Middle frontal gyrus (tissue), 1 donor: ENCODE results near the gene UGT3A2.

Experiments
- DNase-seq: peaks from one replicate; pipeline ENCODE4 v3.0.0-alpha.2; 2015; ENCODE audit warnings: low spot score; ENCODE audit errors: extremely low spot score

Gene UGT3A2, protein sequence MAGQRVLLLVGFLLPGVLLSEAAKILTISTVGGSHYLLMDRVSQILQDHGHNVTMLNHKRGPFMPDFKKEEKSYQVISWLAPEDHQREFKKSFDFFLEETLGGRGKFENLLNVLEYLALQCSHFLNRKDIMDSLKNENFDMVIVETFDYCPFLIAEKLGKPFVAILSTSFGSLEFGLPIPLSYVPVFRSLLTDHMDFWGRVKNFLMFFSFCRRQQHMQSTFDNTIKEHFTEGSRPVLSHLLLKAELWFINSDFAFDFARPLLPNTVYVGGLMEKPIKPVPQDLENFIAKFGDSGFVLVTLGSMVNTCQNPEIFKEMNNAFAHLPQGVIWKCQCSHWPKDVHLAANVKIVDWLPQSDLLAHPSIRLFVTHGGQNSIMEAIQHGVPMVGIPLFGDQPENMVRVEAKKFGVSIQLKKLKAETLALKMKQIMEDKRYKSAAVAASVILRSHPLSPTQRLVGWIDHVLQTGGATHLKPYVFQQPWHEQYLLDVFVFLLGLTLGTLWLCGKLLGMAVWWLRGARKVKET

GRCh38 chr5:36066540-36067210 lies at the start of gene UGT3A2:
Gene UGT3A2, minus strand, starts transcription at chr5:36066882. Its CDS starts 93 bp downstream, at chr5:36066789.
- DNase-seq, result no peak

DNA sequence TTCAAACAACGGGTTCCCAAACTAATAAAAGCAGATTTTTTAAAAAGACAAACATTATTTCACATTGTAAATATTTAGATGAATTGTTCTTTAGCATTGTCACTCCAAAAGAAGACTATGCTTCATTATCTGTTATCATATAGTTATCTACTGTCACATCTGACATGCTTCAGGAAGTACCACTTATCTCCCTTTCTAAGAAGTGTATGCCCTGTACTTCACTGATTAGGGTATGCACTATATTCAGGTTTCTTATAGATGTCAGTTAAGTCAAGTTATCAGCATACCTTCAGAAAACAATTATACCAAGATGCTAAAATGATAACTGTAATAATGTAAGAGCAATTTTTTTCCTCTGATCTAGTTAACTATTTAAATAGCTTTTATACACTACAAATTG lies 44.6 kb upstream of the UGT3A2 start:
- DNase-seq, result no peak

GRCh38 chr5:36108758-36109460 lies 42.2 kb upstream of the UGT3A2 start:
- no peak for DNase-seq

DNA sequence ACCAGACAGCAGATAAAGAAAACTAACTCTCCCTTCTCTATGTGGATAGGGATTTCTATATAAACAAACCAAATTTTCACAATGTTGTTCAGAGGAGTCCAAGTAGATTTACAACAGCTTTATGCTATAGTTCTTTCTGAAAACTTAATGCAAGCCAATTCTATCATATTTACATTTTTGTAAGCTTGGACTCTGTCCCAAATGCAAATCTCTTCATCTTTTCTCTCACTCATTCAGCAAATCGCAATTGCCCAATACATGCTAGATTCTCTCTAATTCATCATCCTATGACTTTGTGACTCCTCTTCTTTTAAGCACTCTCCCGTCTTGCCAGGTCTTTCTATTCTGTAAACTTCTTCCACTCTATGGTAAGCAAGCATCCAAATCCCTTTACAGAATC lies 39.1 kb upstream of the UGT3A2 start:
- no peak for DNase-seq

DNA sequence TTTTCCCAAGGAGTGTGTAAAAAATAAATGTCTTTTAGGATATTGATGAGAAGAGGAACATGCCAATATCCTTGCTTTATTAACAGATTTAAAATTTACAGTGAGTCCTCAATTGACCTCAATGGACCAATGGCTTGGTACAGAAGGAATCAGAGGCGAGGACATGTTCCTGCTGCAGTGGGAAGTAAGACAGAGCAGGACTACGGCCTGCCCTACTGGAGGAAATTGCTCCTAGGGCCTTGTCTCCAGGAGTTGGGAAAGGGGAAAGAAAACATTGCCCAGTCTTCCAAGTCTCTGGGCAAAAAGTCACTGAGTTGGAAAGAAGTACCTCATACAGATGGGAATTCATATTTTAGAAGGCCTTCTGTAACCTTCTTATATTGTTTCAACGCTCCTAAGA lies 33.1 kb upstream of the UGT3A2 start:
- DNase-seq, result no peak

GRCh38 chr5:36096486-36096885 lies 29.8 kb upstream of the UGT3A2 start:
- DNase-seq, result no peak

GRCh38 chr5:36089989-36090388 lies 23.3 kb upstream of the UGT3A2 start:
- DNase-seq, result no peak

DNA sequence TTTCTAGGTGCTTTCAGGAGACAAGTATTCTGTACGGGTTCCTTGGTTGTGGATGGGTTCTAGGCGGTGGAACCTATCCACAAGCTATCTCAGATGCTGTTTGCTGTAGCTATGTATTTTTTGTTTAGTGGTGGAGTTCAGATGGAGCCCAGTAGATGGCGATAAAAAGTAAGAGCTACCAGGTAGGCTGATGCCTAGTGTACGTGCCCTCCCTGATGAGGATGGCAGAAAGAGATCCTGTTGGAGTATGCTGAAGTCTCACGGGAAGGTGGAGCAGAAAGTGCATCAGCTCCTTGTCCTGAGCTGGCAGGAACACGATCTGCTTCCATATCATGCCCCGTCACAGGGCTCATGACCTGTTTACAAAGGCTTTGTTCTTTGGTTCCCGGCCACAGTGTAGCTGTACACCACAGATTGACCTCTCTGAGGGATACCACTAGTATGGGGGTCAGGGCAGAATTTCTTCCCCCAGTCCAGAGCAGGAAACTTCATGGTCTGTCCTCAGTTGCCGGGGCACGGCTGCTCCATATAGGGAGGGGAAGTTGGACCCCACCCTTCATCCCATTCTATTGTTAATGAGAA lies 12.6 kb upstream of the UGT3A2 start:
- no peak for DNase-seq

- no peak for DNase-seq
Measured at GRCh38 chr5:36078430-36078829, 11.7 kb upstream of the UGT3A2 start.

GRCh38 chr5:36073595-36074216 lies 7.0 kb upstream of the UGT3A2 start:
- no peak for DNase-seq

GRCh38 chr5:36070687-36071571 lies 4.2 kb upstream of the UGT3A2 start:
- no peak for DNase-seq

- DNase-seq, result no peak
Measured at GRCh38 chr5:36068751-36069281, 2.1 kb upstream of the UGT3A2 start.

- DNase-seq, result no peak
Measured at GRCh38 chr5:36066001-36066539, 612 bp downstream of the UGT3A2 start.

- no peak for DNase-seq
Measured at GRCh38 chr5:36060420-36060887, 6.2 kb downstream of the UGT3A2 start.

DNA sequence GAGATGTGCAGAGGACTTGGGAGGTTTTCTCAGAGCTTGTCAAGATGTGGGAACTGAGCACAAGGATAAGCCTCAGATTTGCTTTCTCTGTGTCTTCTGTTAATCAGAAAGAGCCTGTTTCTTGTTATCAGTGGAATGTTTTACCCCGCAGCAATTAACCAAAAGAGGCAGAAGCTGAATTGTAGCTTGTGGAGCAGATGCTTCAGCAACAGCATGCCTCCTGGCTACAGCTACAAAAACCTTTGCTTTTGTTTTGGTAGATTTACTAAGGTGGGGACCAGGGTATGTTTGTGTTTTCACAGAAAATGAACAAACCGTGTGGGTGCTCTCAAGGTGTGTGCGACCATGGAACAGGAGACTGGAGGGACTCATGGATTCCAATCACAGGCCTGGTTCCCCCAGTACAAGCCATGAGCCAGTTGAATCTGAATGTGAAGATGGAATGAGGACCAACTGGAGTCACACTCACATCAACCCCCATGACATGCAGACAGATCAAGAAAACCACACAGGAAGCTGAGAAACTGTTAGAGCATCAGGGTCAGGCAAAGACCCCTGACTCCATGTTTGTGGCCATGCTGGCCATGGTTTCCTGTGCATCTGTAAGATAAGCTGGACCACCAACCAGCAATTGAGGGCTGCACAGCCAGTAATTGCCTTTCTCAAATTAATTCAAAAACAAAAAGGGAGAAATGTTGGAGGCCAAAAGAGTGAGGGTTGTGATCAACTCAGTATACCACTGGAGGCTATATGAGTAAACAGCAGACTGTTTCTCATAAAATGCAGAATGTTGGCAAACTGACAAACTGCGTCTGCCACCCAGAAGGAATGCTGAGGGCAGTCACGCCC lies 6.9 kb downstream of the UGT3A2 start:
- DNase-seq, result no peak

GRCh38 chr5:36058776-36059175 lies 7.9 kb downstream of the UGT3A2 start:
- DNase-seq, result no peak

DNA sequence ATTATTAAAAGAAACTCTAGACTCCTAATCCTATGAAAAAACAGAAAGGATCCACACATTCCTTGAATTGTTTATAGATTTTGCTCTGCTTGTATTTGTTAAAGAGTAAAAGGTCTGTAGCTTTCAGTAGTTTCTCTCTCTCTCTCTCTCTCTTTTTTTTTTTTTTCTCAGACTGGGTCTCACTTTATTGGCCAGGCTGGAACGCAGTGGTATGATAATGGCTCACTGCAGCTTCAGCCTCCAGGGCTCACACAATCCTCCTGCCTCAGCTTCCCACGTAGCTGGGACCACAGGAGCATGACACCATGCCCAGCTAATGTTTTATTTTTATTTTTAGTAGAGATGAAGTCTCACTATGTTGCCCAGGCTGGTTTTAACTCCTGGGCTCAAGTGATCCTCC lies 9.3 kb downstream of the UGT3A2 start:
- no peak for DNase-seq

DNA sequence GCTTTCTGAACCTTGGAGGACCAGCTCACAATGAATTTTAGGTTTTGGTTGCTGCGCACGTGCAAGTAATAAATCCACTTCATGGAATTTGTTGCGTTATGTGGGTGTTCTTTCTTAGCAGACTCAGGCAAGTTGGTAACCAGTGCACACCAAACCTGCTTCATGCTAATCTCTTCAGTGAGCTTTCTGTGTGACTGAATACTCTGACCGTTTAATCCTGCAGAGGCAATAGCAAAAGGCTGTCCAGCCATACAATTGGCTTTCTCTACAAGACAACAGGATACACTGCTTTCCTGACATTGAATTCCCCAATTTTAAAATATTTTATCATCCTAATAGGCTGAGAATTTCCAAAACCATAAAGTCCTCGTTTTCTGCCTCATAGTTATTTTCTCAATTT lies 10.3 kb downstream of the UGT3A2 start:
- no peak for DNase-seq

DNA sequence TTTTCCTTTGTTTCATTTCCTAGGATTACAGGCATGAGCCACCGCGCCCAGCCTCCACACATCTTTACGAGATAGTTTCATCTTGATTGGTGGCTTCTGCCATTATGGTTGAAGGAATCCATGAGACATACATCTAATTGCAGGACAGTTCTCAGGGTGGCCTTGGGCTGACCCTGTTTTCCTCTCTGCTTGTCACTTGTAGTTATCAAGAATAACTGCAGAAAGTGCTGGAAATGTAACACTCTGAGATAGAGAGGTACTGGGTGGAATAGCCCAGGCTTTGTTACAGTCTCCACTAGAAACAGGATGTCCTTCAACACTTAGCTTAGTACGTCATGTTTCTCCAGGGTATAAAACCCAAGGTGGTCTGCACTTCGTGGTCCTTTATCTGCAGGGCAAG lies 10.7 kb downstream of the UGT3A2 start:
- no peak for DNase-seq
